HFF-Myc (cell line): Measurements from ENCODE around the gene SMIM14.

Experiments
- DNase-seq: peaks from one replicate; pipeline ENCODE4 v3.0.0-alpha.2; 2011; ENCODE audit warnings: low read depth; ENCODE audit errors: extremely low read depth
- H3K4me3 ChIP-seq: replicated peaks from 2 replicates; pipeline ENCODE4 v1.5.1; 2011; ENCODE audit warnings: low read depth, mild to moderate bottlenecking, control low read depth, low read length
- TF ChIP-seq, protein P1 (sequence below): IDR thresholded peaks from 2 replicates; pipeline ENCODE4 v1.5.1; 2012; ENCODE audit warnings: mild to moderate bottlenecking, low read depth, low read length, control low read depth; ENCODE audit errors: missing control alignments

SMIM14 gene

DNA sequence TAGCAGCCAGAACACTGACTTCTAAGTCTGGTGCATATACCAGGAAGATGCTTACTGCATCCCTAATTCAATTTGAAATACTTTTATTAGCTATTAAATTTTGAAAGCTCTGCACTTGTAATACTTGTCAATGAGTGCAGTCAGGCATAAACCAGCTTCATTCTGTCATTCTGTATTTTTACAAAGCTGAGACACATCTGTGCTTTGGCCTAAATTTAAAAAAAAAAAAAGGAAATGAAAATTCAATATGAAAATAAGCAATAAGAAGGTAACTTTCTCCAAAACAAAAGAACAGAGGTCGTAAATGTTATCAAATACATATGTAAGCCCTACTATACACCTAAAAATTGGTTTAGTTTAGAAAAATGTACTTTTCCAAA, 7.0 kb downstream of the SMIM14 start:
- H3K4me3 ChIP-seq: no peak overlapping the region
- DNase-seq: no peak
- TF ChIP-seq, protein P1, sequence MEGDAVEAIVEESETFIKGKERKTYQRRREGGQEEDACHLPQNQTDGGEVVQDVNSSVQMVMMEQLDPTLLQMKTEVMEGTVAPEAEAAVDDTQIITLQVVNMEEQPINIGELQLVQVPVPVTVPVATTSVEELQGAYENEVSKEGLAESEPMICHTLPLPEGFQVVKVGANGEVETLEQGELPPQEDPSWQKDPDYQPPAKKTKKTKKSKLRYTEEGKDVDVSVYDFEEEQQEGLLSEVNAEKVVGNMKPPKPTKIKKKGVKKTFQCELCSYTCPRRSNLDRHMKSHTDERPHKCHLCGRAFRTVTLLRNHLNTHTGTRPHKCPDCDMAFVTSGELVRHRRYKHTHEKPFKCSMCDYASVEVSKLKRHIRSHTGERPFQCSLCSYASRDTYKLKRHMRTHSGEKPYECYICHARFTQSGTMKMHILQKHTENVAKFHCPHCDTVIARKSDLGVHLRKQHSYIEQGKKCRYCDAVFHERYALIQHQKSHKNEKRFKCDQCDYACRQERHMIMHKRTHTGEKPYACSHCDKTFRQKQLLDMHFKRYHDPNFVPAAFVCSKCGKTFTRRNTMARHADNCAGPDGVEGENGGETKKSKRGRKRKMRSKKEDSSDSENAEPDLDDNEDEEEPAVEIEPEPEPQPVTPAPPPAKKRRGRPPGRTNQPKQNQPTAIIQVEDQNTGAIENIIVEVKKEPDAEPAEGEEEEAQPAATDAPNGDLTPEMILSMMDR: no peak

DNA sequence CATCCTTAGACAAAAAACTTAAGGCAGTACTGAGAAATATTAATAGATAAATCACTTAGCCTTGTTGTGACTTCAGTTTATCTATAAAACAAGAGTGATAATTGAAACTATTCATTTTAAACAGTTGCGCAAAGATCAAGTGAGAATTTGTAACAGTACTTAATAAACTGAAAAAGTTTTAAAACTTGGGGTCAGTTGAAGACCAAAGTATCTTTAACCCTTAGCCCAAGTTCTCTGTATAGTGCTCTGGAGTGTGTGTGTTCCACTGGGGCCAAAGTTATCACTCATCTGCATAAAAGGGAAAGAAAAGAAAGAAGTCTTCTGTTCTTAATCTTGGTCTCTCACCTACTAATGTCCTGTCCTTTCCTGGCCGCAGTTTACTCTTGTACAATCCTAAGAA, 11.3 kb downstream of the SMIM14 start:
- H3K4me3 ChIP-seq: no peak overlapping the region
- DNase-seq: no peak
- TF ChIP-seq, protein P1: no peak

DNA sequence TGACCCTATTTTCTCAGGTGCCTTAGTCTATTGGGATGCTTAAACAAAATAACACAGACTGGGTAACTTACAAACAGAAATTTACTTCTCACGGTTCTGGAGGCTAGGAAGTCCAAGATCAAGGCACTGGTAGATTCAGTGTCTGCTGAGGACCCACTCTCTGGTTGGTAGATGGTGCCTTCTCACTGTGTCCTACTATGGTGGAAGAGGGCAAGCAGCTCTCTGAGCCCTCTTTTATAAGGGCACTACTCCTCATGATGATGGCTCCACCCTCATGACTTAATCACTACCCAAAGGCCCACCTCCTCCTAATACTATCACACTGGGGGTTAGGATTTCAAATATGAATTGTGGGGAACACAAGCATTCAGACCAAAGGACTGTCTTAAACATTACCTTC, 11.8 kb downstream of the SMIM14 start:
- TF ChIP-seq, protein P1: no peak
- no peak overlapping the region for H3K4me3 ChIP-seq

DNA sequence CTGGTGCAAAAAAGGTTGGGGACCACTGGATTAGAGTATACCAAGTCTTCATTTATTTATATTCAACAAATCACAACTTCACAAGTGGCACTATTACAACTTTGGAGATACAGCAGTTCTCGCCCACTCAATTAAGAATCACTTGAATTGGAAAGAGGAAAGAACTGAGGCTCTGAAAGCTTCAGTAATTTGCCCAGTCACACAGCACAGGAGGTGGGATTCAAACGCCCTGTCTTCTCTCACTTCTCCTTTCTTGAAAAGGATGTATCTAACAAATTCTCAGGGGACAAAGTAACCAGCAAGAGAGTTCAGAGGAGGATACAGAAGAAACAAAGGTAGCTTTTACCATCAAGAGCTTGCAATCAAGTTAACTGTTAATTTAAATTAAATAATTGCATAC, 12.4 kb downstream of the SMIM14 start:
- H3K4me3 ChIP-seq: no peak overlapping the region
- TF ChIP-seq, protein P1: no peak
- DNase-seq: no peak

More for the DNA sequence above, 11.8 kb downstream of the SMIM14 start:
- no peak for DNase-seq

DNA sequence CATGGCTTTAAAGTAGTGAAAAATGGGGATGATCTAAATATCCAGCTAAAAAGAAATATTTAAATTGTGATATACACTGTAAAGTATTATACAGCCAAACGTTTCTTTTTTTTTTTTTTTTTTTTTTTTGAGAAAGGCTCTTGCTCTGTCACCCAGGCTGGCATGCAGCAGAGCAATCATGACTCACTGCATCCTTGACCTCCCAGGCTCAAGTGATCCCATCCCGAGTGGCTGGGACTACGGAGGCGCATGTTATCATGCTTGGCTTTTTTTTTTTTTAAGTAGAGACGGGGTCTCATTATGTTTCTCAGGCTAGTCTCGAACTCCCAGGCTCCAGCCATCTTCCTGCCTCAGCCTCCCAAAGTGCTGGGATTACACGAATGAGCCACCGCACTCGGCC, 17.1 kb downstream of the SMIM14 start:
- TF ChIP-seq, protein P1: no peak
- DNase-seq: no peak
- H3K4me3 ChIP-seq: no peak overlapping the region

DNA sequence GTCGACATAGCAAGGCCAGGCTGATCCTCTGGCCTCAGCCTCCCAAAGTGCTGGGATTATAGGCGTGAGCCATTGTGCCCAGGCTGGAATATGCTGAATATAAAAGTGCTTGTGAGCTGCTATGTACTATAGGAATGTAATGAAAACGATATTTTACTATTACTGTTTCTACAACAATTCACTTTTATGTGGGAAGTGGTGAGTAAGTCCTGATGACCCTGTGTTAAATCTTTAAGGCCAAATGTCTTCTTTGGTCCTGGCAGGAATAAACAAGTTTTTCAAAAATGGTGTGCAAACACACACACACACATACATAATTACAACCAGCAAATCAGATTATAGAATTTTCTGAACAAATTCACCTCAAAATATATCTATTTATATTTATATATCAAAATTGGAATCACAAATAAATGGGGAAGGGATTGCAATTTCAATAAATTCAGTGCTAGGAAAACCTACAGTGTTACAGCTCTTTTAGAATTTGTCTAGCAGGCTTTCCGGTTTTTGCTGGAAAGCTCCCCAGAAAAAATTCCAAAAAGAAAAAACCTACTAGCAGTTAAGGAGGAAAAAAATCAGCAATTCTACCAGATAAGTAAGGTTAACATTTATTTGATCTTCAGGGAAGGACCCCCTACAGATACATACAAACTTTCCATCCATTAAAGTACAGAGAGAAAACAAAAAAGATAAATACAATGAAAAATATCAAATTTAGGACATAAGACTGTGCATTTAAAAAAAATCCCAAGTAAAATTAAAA, 17.9 kb downstream of the SMIM14 start:
- H3K4me3 ChIP-seq: no peak overlapping the region
- TF ChIP-seq, protein P1: no peak
- DNase-seq: no peak

DNA sequence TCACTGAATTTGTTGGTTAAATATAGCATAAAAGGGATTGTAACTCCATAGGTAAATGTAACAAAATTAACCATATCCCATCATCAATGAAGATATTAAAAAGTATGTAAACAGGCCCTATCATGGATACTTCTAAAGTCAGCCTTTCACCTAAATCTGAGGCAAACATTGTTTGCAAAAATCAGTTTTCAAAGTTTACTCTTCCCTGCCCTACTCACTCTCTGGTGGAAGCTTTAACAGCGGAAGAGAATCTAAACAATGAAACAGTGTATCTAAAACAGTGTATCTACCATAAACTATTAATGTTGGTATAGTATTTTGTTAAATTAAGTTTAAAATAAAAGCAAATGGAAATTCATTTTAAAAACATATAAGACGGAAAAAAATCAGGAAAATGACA, 21.1 kb downstream of the SMIM14 start:
- H3K4me3 ChIP-seq: no peak overlapping the region
- DNase-seq: no peak
- TF ChIP-seq, protein P1: no peak
